Measurements from ENCODE around the gene PGC. TPM values are rescaled to one million over a fixed set of nuclear protein-coding genes. Genes with fewer than 3 reads are reported as not detected.

Gene PGC
- total RNA-seq, 1 donor from 2014 or later: not detected

GRCh38 chr6:41763470-41763869, 16.3 kb upstream of the PGC start:
- Mint-ChIP-seq H3K4me3 (no peak overlapping the region), H3K4me1 (peaks cover 29% of the 10 kb centered on the region), H3K36me3 (no peaks in the 10 kb centered on the region), H3K9me3 (no peaks in the 10 kb centered on the region), H3K27me3 (ENCODE audit: low read depth) (peaks cover 55% of the 10 kb centered on the region), H3K27ac (no peak overlapping the region)
- TF ChIP-seq CTCF (IDR thresholded peaks at IDR 0.05; ENCODE audit: unreplicated experiment): no peak
- no peak for DNase-seq (ENCODE audit: low spot score in 2 of 2, unreplicated experiment in 2 of 2)

- no peak for DNase-seq (ENCODE audit: low spot score in 2 of 2, unreplicated experiment in 2 of 2)
- H3K9me3 Mint-ChIP-seq: no peaks in the 10 kb centered on the region
- H3K27ac Mint-ChIP-seq: no peak overlapping the region
These were observed 12.8 kb upstream of the PGC start for GRCh38 chr6:41759905-41760579.

GRCh38 chr6:41759106-41759904, 12.1 kb upstream of the PGC start:
- no peak for DNase-seq (ENCODE audit: low spot score in 2 of 2, unreplicated experiment in 2 of 2)
- H3K4me1 Mint-ChIP-seq: peaks cover 18% of the 10 kb centered on the region
- H3K27ac Mint-ChIP-seq: peak overlapping the region; percentile 66
- H3K36me3 Mint-ChIP-seq: no peaks in the 10 kb centered on the region
- H3K27me3 Mint-ChIP-seq (ENCODE audit: low read depth): peaks cover 39% of the 10 kb centered on the region
- H3K9me3 Mint-ChIP-seq: no peaks in the 10 kb centered on the region
- H3K4me3 Mint-ChIP-seq: no peak overlapping the region
- TF ChIP-seq CTCF (IDR thresholded peaks at IDR 0.05; ENCODE audit: unreplicated experiment): no peak

More at GRCh38 chr6:41759905-41760579, 12.8 kb upstream of the PGC start:
- peaks cover 18% of the 10 kb centered on the region for H3K4me1 Mint-ChIP-seq
- TF ChIP-seq CTCF (IDR thresholded peaks at IDR 0.05; ENCODE audit: unreplicated experiment): no peak
- H3K36me3 Mint-ChIP-seq: no peaks in the 10 kb centered on the region
- no peak overlapping the region for H3K4me3 Mint-ChIP-seq
- H3K27me3 Mint-ChIP-seq (ENCODE audit: low read depth): peaks cover 39% of the 10 kb centered on the region

GRCh38 chr6:41758641-41759035, 11.4 kb upstream of the PGC start:
- peaks cover 37% of the 10 kb centered on the region for H3K27me3 Mint-ChIP-seq (ENCODE audit: low read depth)
- no peak for DNase-seq (ENCODE audit: low spot score in 2 of 2, unreplicated experiment in 2 of 2)
- H3K4me3 Mint-ChIP-seq: no peak overlapping the region
- H3K36me3 Mint-ChIP-seq: no peaks in the 10 kb centered on the region
- peaks cover 17% of the 10 kb centered on the region for H3K4me1 Mint-ChIP-seq
- no peaks in the 10 kb centered on the region for H3K9me3 Mint-ChIP-seq
- no peak overlapping the region for H3K27ac Mint-ChIP-seq
- no peak for TF ChIP-seq CTCF (IDR thresholded peaks at IDR 0.05; ENCODE audit: unreplicated experiment)

GRCh38 chr6:41757931-41758640, 10.9 kb upstream of the PGC start:
- Mint-ChIP-seq H3K4me1 (peaks cover 12% of the 10 kb centered on the region), H3K4me3 (no peak overlapping the region), H3K27ac (no peak overlapping the region), H3K27me3 (ENCODE audit: low read depth) (peaks cover 39% of the 10 kb centered on the region), H3K36me3 (no peaks in the 10 kb centered on the region), H3K9me3 (no peaks in the 10 kb centered on the region)
- no peak for TF ChIP-seq CTCF (IDR thresholded peaks at IDR 0.05; ENCODE audit: unreplicated experiment)
- DNase-seq (ENCODE audit: low spot score in 2 of 2, unreplicated experiment in 2 of 2): no peak

Measured in mesothelial cell of epicardium (in vitro differentiated cells).